Nephron progenitor cell (in vitro differentiated cells): Measurements from ENCODE around the gene LRRC45.

ENCODE experiments used
- DNase-seq: peaks from one replicate; pipeline ENCODE4 v3.0.0; 2021
- H3K27ac Mint-ChIP-seq: 2 replicates; pipeline ENCODE4 v1.8.0; 2021; ENCODE audit warnings: mild to moderate bottlenecking, moderate library complexity, mixed read lengths
- H3K27me3 Mint-ChIP-seq: 2 replicates; pipeline ENCODE4 v1.8.0; 2021; ENCODE audit warnings: mild to moderate bottlenecking, low read depth, mixed read lengths; ENCODE audit not compliant: poor library complexity
- H3K36me3 Mint-ChIP-seq: 2 replicates; pipeline ENCODE4 v1.8.0; 2021; ENCODE audit warnings: low read depth, mixed read lengths
- H3K4me1 Mint-ChIP-seq: 2 replicates; pipeline ENCODE4 v1.8.0; 2021; ENCODE audit warnings: mixed read lengths
- H3K4me3 Mint-ChIP-seq: 2 replicates; pipeline ENCODE4 v1.8.0; 2021; ENCODE audit warnings: mild to moderate bottlenecking, moderate library complexity, mixed read lengths
- H3K9me3 Mint-ChIP-seq: 2 replicates; pipeline ENCODE4 v1.8.0; 2021; ENCODE audit warnings: mild to moderate bottlenecking, moderate library complexity, mixed read lengths
- TF ChIP-seq, protein P1 (sequence below): fragments of 200-600 bp; sonication (generic); IDR thresholded peaks from 2 replicates; pipeline ENCODE4 v1.5.0; 2021; ENCODE audit warnings: antibody characterized with exemption

The LRRC45 gene

DNA sequence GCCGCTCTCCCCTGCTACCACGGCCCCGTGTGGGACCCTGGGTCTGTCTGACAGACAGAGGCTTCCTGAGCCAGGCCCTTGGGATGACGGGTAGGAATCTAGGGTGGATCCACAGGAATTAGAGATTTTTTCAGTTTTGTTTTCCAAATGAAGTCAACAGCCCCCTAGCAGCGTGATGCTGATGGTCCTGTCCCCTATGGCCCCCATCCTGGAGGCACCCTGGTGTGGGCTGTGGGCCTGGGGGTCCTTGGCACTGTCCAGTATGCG, 15.9 kb upstream of the LRRC45 start:
- no peaks in the 10 kb centered on the region for H3K9me3 Mint-ChIP-seq
- no peak overlapping the region for H3K4me3 Mint-ChIP-seq
- H3K36me3 Mint-ChIP-seq: no peaks in the 10 kb centered on the region
- TF ChIP-seq, protein P1, sequence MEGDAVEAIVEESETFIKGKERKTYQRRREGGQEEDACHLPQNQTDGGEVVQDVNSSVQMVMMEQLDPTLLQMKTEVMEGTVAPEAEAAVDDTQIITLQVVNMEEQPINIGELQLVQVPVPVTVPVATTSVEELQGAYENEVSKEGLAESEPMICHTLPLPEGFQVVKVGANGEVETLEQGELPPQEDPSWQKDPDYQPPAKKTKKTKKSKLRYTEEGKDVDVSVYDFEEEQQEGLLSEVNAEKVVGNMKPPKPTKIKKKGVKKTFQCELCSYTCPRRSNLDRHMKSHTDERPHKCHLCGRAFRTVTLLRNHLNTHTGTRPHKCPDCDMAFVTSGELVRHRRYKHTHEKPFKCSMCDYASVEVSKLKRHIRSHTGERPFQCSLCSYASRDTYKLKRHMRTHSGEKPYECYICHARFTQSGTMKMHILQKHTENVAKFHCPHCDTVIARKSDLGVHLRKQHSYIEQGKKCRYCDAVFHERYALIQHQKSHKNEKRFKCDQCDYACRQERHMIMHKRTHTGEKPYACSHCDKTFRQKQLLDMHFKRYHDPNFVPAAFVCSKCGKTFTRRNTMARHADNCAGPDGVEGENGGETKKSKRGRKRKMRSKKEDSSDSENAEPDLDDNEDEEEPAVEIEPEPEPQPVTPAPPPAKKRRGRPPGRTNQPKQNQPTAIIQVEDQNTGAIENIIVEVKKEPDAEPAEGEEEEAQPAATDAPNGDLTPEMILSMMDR: no peak
- no peak overlapping the region for H3K27ac Mint-ChIP-seq
- no peak for DNase-seq
- peaks cover 32% of the 10 kb centered on the region for H3K4me1 Mint-ChIP-seq
- H3K27me3 Mint-ChIP-seq: no peaks in the 10 kb centered on the region

DNA sequence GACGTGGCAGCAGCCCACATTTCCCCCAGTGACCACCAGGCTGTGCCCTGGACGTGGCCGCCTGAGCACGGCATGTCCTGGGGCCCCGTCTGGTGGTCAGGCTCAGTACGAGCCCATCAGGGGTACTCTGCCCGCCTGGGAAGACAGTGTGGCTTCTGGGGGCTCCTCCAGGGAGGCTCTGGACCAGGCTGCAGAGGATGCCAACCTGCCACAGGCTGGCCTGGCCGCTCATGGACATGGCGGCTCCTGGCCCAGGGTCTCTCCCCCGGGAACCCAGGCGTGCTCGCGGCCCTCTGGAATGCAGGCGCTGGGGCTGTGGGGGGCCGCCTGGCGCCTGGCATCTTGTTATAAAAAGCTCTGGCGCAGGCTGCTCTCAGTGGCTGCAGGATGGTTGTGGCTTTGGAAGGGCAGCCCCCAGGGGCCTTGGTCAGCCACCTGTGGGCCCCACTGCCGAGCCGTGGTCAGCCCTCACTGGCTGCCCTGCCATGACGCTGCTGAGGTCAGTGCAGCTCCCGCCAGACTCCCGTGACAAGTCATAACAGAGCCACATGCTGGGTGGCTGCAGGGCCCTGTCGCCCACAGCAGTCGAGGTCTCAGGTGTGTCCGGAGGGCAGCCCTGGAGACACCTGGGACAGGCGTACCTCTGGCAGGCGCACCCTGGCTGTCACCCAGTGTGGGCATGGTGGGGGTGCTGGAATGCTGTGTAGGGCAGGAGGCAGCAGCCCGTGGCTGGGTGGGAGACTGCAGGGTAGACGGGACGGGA, 15.4 kb upstream of the LRRC45 start:
- peak; percentile 8 for DNase-seq
- Mint-ChIP-seq H3K27ac (no peak overlapping the region), H3K4me3 (no peak overlapping the region), H3K36me3 (no peaks in the 10 kb centered on the region), H3K4me1 (peaks cover 32% of the 10 kb centered on the region), H3K27me3 (no peaks in the 10 kb centered on the region), H3K9me3 (no peaks in the 10 kb centered on the region)
- TF ChIP-seq, protein P1: no peak

DNA sequence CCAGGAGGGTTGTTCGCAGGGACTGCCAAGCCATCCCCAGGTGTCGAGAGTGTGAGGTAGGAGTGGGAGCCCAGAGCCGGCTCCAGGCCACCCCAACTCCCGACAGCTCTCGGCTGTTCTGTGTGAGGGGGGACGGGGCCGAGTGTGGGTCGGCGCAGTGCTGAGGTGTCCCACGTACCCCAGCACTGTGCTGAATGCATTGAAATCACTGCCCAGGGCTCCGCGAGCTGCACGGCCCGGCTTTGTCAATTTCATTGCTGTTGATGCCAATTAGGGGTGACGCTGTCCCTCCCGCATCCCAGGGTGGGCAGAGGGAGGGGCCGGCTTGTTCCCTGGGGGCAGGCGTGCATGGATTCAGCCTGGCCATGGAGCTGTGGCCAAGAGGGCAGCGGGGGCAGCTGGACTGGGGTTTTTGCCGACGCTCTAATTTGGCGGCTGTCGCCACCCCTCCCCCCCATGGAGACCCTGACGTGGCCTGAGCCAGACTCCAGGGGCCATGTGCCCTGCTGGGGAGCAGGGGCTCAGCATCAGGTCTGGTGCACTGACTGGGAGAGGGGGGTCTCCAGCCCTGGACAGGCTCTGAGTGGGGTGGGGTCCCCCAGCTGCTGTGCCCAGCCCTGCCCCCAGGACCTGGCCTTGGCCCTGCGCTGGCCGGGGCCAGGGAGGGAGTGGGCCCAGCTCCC, 14.7 kb upstream of the LRRC45 start:
- peaks cover 32% of the 10 kb centered on the region for H3K4me1 Mint-ChIP-seq
- no peaks in the 10 kb centered on the region for H3K9me3 Mint-ChIP-seq
- TF ChIP-seq, protein P1: no peak

DNA sequence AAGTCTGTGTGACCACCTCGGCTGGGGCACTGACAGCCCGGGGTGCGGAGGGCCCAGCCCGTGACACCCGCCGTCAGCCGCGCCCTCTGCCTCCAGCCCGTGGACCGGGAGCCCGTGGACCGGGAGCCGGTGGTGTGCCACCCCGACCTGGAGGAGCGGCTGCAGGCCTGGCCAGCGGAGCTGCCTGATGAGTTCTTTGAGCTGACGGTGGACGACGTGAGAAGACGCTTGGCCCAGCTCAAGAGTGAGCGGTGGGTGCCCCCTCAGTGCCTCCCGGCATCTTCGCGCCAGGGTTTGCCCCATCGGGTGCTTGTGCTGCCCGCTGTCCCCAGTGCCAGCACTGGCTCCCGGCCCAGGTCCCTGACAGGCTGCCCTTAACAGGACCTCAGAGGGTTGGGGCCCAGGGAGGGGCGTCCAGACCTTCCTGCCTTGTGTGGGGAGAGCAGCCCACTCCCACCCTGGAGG, 14.1 kb upstream of the LRRC45 start:
- peaks cover 29% of the 10 kb centered on the region for H3K4me1 Mint-ChIP-seq

More for the DNA sequence above, 14.7 kb upstream of the LRRC45 start:
- no peak for DNase-seq
- H3K36me3 Mint-ChIP-seq: no peaks in the 10 kb centered on the region
- no peak overlapping the region for H3K27ac Mint-ChIP-seq
- H3K4me3 Mint-ChIP-seq: no peak overlapping the region
- no peaks in the 10 kb centered on the region for H3K27me3 Mint-ChIP-seq

DNA sequence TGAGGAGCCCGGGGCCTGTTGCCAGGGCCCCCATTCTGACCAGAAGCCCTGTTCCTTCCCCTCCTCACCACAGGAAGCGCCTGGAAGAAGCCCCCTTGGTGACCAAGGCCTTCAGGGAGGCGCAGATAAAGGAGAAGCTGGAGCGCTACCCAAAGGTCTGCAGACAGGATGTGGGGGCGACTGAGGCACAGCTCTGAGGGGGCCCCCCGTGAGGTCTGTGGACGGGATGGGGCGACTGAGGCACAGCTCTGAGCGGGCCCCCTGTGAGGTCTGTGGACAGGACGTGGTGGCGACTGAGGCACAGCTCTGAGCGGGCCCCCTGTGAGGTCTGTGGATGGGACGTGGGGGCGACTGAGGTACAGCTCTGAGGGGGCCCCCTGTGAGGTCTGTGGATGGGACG, 13.7 kb upstream of the LRRC45 start:
- Mint-ChIP-seq H3K27ac (no peak overlapping the region), H3K9me3 (no peaks in the 10 kb centered on the region), H3K4me1 (peaks cover 29% of the 10 kb centered on the region), H3K27me3 (no peaks in the 10 kb centered on the region), H3K36me3 (no peaks in the 10 kb centered on the region), H3K4me3 (no peak overlapping the region)
- TF ChIP-seq, protein P1: no peak
- DNase-seq: no peak

More for the DNA sequence above, 14.1 kb upstream of the LRRC45 start:
- Mint-ChIP-seq H3K27ac (no peak overlapping the region), H3K9me3 (no peaks in the 10 kb centered on the region), H3K27me3 (no peaks in the 10 kb centered on the region), H3K4me3 (no peak overlapping the region), H3K36me3 (no peaks in the 10 kb centered on the region)
- no peak for DNase-seq
- TF ChIP-seq, protein P1: no peak
